Lower leg skin (tissue), 4 donors: Measurements from ENCODE around the gene MAP4. TPM values are rescaled to one million over a fixed set of nuclear protein-coding genes. Genes with fewer than 3 reads are reported as not detected.

Experiments
- DNase-seq, 2 donors: peaks; one replicate each; pipeline ENCODE4 v3.0.0-alpha.2; 2019; ENCODE audit warnings: low spot score in 2 of 2
- H3K4me3 ChIP-seq: fragments of 200-600 bp; sonication (generic); 2 replicates; pipeline ENCODE4 v1.5.1; 2017; ENCODE audit warnings: mild to moderate bottlenecking, low read depth; ENCODE audit not compliant: poor library complexity, severe bottlenecking
- CTCF ChIP-seq, 3 donors: fragments of 450-650 bp; IDR thresholded peaks; one replicate each; pipeline ENCODE4 v1.5.1; 2016; ENCODE audit warnings: antibody characterized with exemption in 3 of 3, mild to moderate bottlenecking in 3 of 3, moderate library complexity in 2 of 3
- POLR2A ChIP-seq, 2 donors: fragments of 450-650 bp; IDR thresholded peaks; one replicate each; pipeline ENCODE4 v1.6.1; 2016 to 2017; ENCODE audit warnings: antibody characterized with exemption in 2 of 2, mild to moderate bottlenecking in 1 of 2, moderate library complexity in 1 of 2
- WGBS, 2 donors: methylation state at CpG; one replicate each; pipeline ENCODE4 v1.1.5; 2018; 5-methylcytosine and 5-hydroxymethylcytosine counted together
- intact Hi-C: fragments of 100-400 bp; cut with DNase I; formaldehyde crosslinking; loops from one replicate; pipeline ENCODE4 v1.15.0; 2023; ENCODE audit warnings: low total_unique reads
- total RNA-seq, 4 donors: library from RNA; depleted of rRNA; stranded (reverse); fragments of >200 nt; gene quantifications; one replicate each; pipeline ENCODE4 v1.1.0, GENCODE V29; 2016

MAP4 gene
- total RNA-seq, 4 donors from 2014 or later = 102 to 161 (median 126) TPM

GRCh38 chr3:48030188-48030587, 14.0 kb upstream of the MAP4 start:
- TF ChIP-seq POLR2A (IDR thresholded peaks at IDR 0.05) (no peak), CTCF (IDR thresholded peaks at IDR 0.05) (no peak)
- WGBS, 2 donors = 77 to 79% methylated on average over 3 of the region's 3 CpGs
- no peak overlapping the region for H3K4me3 ChIP-seq
- no peak for DNase-seq
- intact Hi-C loops = no loop called here

GRCh38 chr3:48026951-48027908, 11.0 kb upstream of the MAP4 start:
- no peak for TF ChIP-seq CTCF (IDR thresholded peaks at IDR 0.05)
- TF ChIP-seq POLR2A (IDR thresholded peaks at IDR 0.05) = no peak
- intact Hi-C loops = no loop called here
- no peak overlapping the region for H3K4me3 ChIP-seq
- no peak for DNase-seq
- 79 to 87% methylated on average over 10 of the region's 10 CpGs for WGBS, 2 donors

GRCh38 chr3:48026098-48026497, 9.9 kb upstream of the MAP4 start:
- intact Hi-C loops = no loop called here
- H3K4me3 ChIP-seq = no peak overlapping the region
- 69 to 70% methylated on average over 2 of the region's 2 CpGs for WGBS, 2 donors

GRCh38 chr3:48024401-48024800, 8.2 kb upstream of the MAP4 start:
- 64 to 69% methylated on average over 1 of the region's 1 CpG for WGBS, 2 donors
- no peak for DNase-seq
- TF ChIP-seq CTCF (IDR thresholded peaks at IDR 0.05) (no peak), POLR2A (IDR thresholded peaks at IDR 0.05) (no peak)
- H3K4me3 ChIP-seq = no peak overlapping the region
- intact Hi-C loops = no loop called here

More at GRCh38 chr3:48026098-48026497, 9.9 kb upstream of the MAP4 start:
- DNase-seq = no peak
- TF ChIP-seq CTCF (IDR thresholded peaks at IDR 0.05) (no peak), POLR2A (IDR thresholded peaks at IDR 0.05) (no peak)

GRCh38 chr3:48023377-48023776, 7.2 kb upstream of the MAP4 start:
- 74 to 83% methylated on average over 1 of the region's 1 CpG for WGBS, 2 donors
- DNase-seq = no peak
- TF ChIP-seq POLR2A (IDR thresholded peaks at IDR 0.05) = no peak
- TF ChIP-seq CTCF (IDR thresholded peaks at IDR 0.05) = no peak
- intact Hi-C loops = no loop called here
- no peak overlapping the region for H3K4me3 ChIP-seq
